HG02840 (cell line): ENCODE data around the gene DHRS2.
"Not testable (repeated sequence)": the region's sequence is repeated elsewhere in the genome, so short reads cannot be mapped to it uniquely, and the experiment has no call there.

ENCODE experiments used
- ATAC-seq: cut with Tn5 transposase; IDR thresholded peaks from one replicate; pipeline ENCODE4 v1.9.1; 2021; ENCODE audit warnings: mild to moderate bottlenecking, moderate library complexity, moderate number of reproducible peaks; ENCODE audit not compliant: unreplicated experiment, low FRiP score

The DHRS2 gene

GRCh38 chr14:23636317-23637211, at the start of gene DHRS2:
Gene DHRS2, plus strand, starts transcription at chr14:23636364. Its CDS starts 2,501 bp downstream, at chr14:23638865.
- ATAC-seq = no peak

- peak; percentile 90 for ATAC-seq
Measured at GRCh38 chr14:23588884-23589598, 47.1 kb upstream of the DHRS2 start.

GRCh38 chr14:23589606-23590005, 46.6 kb upstream of the DHRS2 start:
- no peak for ATAC-seq

GRCh38 chr14:23590198-23590597, 46.0 kb upstream of the DHRS2 start:
- ATAC-seq = no peak

- not testable (repeated sequence) for ATAC-seq
Measured at GRCh38 chr14:23594191-23594590, 42.0 kb upstream of the DHRS2 start.

GRCh38 chr14:23600322-23600707, 35.8 kb upstream of the DHRS2 start:
- ATAC-seq = no peak

- ATAC-seq = no peak
Measured at GRCh38 chr14:23600806-23601205, 35.4 kb upstream of the DHRS2 start.

- no peak for ATAC-seq
Measured at GRCh38 chr14:23601424-23601823, 34.7 kb upstream of the DHRS2 start.

- no peak for ATAC-seq
Measured at GRCh38 chr14:23601845-23602180, 34.4 kb upstream of the DHRS2 start.

- no peak for ATAC-seq
Measured at GRCh38 chr14:23602181-23603095, 33.7 kb upstream of the DHRS2 start.

GRCh38 chr14:23603103-23603502, 33.1 kb upstream of the DHRS2 start:
- no peak for ATAC-seq

- ATAC-seq = no peak
Measured at GRCh38 chr14:23604148-23604547, 32.0 kb upstream of the DHRS2 start.

- ATAC-seq = no peak
Measured at GRCh38 chr14:23604675-23605170, 31.4 kb upstream of the DHRS2 start.

- peak; percentile 77 for ATAC-seq
Measured at GRCh38 chr14:23605931-23606585, 30.1 kb upstream of the DHRS2 start.

GRCh38 chr14:23608454-23608853, 27.7 kb upstream of the DHRS2 start:
- no peak for ATAC-seq

- no peak for ATAC-seq
Measured at GRCh38 chr14:23609001-23609400, 27.2 kb upstream of the DHRS2 start.

- not testable (repeated sequence) for ATAC-seq
Measured at GRCh38 chr14:23609411-23610089, 26.6 kb upstream of the DHRS2 start.

- no peak for ATAC-seq
Measured at GRCh38 chr14:23610090-23610814, 25.9 kb upstream of the DHRS2 start.

GRCh38 chr14:23610815-23611289, 25.3 kb upstream of the DHRS2 start:
- ATAC-seq = no peak
